Activated T-helper 2 cell treated with anti-CD3 and anti-CD28 coated beads, Interferon-gamma antibody, Interleukin-2, Interleukin-4, amounts not matched to agents 10 μg/mL and 5 μg/mL and 100 μg/mL, durations not matched to agents 14 hours and 24 hours and 36 hours (primary cell): Measurements from ENCODE around the gene BMP5. TPM values are rescaled to one million over a fixed set of nuclear protein-coding genes. Genes with fewer than 3 reads are reported as not detected.

Source experiments
- DNase-seq: peaks from one replicate; pipeline ENCODE4 v3.0.0; 2021; ENCODE audit warnings: low spot score
- H3K27ac Mint-ChIP-seq: one replicate; pipeline ENCODE4 v1.8.0; 2021; ENCODE audit warnings: mixed read lengths
- H3K27me3 Mint-ChIP-seq: one replicate; pipeline ENCODE4 v1.8.0; 2021; ENCODE audit warnings: low read depth, mixed read lengths
- H3K36me3 Mint-ChIP-seq: one replicate; pipeline ENCODE4 v1.8.0; 2021; ENCODE audit warnings: low read depth, mixed read lengths
- H3K4me1 Mint-ChIP-seq: one replicate; pipeline ENCODE4 v1.8.0; 2021; ENCODE audit warnings: low read depth, mixed read lengths
- H3K4me3 Mint-ChIP-seq: one replicate; pipeline ENCODE4 v1.8.0; 2021; ENCODE audit warnings: low read depth, mild to moderate bottlenecking, moderate library complexity, mixed read lengths
- H3K9me3 Mint-ChIP-seq: one replicate; pipeline ENCODE4 v1.8.0; 2021; ENCODE audit warnings: mixed read lengths
- intact Hi-C: fragments of 100-400 bp; cut with micrococcal nuclease; formaldehyde crosslinking; loops from one replicate; pipeline ENCODE4 v1.15.1; 2023
- total RNA-seq: library from RNA; stranded (reverse); gene quantifications from 2 replicates; pipeline ENCODE4 v1.2.3, GENCODE V29; 2022

Gene BMP5
- total RNA-seq, 1 donor from 2014 or later: not detected

DNA sequence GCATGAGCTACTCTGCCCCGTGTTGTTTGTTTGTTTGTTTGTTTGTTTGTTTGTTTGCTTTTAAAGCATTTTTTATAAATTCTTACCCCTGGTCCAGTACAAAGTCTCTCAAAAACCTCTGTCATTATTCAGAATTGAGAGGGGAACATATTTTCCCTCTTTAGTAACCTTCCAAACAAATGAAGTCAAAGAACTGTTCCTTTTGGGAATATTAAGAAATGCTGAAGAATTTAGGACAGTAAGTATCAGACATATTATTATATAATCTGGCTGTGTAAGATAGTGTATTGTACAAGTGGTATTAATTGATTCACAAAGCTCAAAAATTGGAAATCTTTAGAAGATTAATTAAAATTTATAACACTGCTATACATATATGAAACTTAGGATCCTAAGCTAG, 54.7 kb downstream of the BMP5 start:
- Mint-ChIP-seq H3K9me3 (peaks cover 3% of the 10 kb centered on the region), H3K27ac (no peak overlapping the region), H3K36me3 (no peaks in the 10 kb centered on the region), H3K4me3 (no peak overlapping the region), H3K4me1 (no peaks in the 10 kb centered on the region), H3K27me3 (no peaks in the 10 kb centered on the region)
- intact Hi-C loops: no loop called here
- DNase-seq: no peak

DNA sequence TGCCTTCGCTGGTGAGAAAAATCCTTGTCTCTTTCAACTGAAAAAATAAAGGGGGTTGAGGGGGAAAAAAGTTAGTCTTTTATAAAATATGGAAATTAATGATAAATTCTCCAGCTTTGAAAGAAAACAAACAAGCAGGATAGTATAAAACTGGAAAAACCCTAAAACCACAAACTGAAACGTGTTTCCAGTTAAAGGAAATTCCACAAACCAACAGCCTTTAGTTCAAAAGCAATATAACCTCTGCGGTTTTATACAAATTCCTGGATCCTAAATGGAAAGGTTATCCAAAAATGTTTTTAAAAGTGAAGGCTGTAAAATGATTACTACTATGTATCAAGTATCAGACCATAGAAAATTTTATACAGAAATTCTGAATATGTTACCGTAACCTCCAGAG, 55.6 kb downstream of the BMP5 start:
- no peaks in the 10 kb centered on the region for H3K36me3 Mint-ChIP-seq
- H3K4me3 Mint-ChIP-seq: no peak overlapping the region
- no peak overlapping the region for H3K27ac Mint-ChIP-seq
- H3K9me3 Mint-ChIP-seq: peaks cover 3% of the 10 kb centered on the region
- H3K27me3 Mint-ChIP-seq: no peaks in the 10 kb centered on the region
- DNase-seq: no peak
- H3K4me1 Mint-ChIP-seq: no peaks in the 10 kb centered on the region
- intact Hi-C loops: no loop called here

DNA sequence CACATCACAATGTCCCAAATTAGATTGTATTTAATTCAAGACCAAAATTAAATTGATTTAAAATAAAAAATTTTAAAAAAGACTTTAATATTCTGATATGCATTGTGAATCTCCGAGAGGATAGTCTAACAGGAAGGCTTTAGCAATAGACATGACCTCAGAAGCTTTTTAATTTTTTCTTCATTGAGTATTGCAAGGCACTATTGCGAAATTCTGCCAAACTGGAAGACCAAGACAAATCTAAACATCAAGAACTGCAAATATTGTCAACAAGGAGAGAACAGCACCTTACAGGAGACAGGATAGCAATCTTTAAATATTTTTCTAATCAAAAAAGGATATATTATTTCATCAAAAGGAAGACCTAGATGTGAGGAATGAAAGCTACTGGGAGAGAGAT, 56.9 kb downstream of the BMP5 start:
- no peak for DNase-seq
- intact Hi-C loops: no loop called here
- Mint-ChIP-seq H3K36me3 (no peaks in the 10 kb centered on the region), H3K4me1 (no peaks in the 10 kb centered on the region), H3K9me3 (peaks cover 3% of the 10 kb centered on the region), H3K27me3 (no peaks in the 10 kb centered on the region), H3K27ac (no peak overlapping the region), H3K4me3 (no peak overlapping the region)

DNA sequence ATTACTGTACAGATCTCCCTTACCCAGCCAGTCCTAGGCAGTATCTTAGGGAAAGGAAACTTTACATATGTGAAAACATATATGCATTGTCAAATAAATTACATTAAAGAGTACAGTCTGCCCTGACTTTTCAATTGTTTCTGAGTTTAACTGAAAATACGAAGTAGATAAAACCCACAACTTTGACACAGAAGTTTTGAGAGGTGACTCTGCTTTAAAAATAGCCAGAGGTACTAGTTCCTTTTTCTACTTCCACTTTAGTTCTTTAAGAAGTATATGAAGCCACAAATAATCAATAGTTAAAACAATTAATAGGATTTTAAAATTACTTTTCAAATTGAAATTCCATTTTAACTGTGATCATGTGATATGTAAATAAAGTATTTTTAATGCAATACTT, 62.9 kb downstream of the BMP5 start:
- Mint-ChIP-seq H3K36me3 (no peaks in the 10 kb centered on the region), H3K9me3 (peaks cover 7% of the 10 kb centered on the region), H3K4me3 (no peak overlapping the region), H3K4me1 (no peaks in the 10 kb centered on the region), H3K27ac (no peak overlapping the region), H3K27me3 (no peaks in the 10 kb centered on the region)
- intact Hi-C loops: no loop called here
- DNase-seq: no peak

DNA sequence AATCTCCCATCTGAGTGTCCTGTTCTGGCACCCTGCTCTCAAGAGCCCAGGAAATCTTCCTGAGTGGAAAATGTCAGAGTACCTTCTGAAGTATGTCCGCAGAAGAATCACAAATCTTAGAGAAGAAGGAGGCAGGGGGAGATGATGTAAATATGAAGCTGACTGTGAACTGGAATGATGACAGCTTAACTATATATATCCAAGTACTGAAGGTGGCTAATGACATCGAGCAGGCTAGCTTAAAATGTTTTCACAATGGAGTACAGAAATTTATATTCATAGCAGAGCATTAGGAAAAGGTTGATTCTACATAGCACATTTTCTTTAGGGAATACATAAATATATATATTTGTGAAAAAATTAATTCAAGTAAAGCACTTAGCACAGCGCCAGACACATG, 64.3 kb downstream of the BMP5 start:
- no peaks in the 10 kb centered on the region for H3K4me1 Mint-ChIP-seq
- H3K36me3 Mint-ChIP-seq: no peaks in the 10 kb centered on the region
- intact Hi-C loops: no loop called here
- no peak for DNase-seq
- H3K9me3 Mint-ChIP-seq: peaks cover 3% of the 10 kb centered on the region
- H3K4me3 Mint-ChIP-seq: no peak overlapping the region
- no peak overlapping the region for H3K27ac Mint-ChIP-seq
- no peaks in the 10 kb centered on the region for H3K27me3 Mint-ChIP-seq

DNA sequence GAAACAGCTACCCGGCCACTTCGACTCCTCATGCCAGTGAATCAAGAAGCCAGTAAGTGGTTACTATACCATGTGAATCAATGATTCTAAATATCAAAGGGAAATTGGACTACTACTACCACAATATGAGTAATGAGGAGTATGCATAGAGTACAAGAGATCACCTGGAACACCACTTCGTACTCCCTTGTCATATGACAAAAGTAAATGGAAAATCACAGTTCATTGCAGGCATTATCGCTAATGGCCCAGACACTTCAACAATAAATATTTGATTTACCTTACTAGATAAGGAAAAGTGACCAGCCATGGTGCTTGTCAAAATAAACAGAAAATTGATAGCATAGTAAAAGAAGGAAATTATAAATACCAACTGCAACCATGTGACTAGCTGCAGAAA, 73.1 kb downstream of the BMP5 start:
- H3K36me3 Mint-ChIP-seq: no peaks in the 10 kb centered on the region
- DNase-seq: no peak
- H3K27me3 Mint-ChIP-seq: no peaks in the 10 kb centered on the region
- intact Hi-C loops: no loop called here
- peaks cover 4% of the 10 kb centered on the region for H3K9me3 Mint-ChIP-seq
- H3K4me1 Mint-ChIP-seq: no peaks in the 10 kb centered on the region
- H3K27ac Mint-ChIP-seq: no peak overlapping the region
- no peak overlapping the region for H3K4me3 Mint-ChIP-seq

DNA sequence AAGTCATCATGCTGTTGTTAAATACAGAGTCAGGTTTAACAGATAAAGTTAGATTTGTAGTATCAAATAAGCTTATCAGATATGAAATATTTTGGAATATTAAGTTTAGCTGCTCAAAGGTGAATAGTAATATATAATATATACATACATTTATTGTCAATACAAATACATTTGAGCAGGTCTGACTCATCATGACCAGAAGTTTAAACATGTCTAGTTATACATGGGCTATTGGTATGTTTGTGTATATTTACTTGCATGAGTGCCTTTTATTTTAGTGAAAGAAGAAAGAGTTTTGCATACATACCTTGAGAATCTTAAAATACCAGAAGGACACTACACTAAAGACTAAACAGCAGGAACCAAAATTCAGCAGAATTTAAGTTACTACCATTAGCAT, 76.8 kb downstream of the BMP5 start:
- Mint-ChIP-seq H3K4me1 (no peaks in the 10 kb centered on the region), H3K36me3 (no peaks in the 10 kb centered on the region), H3K4me3 (no peak overlapping the region), H3K27ac (no peak overlapping the region), H3K27me3 (no peaks in the 10 kb centered on the region), H3K9me3 (peaks cover 4% of the 10 kb centered on the region)
- intact Hi-C loops: no loop called here
- no peak for DNase-seq

DNA sequence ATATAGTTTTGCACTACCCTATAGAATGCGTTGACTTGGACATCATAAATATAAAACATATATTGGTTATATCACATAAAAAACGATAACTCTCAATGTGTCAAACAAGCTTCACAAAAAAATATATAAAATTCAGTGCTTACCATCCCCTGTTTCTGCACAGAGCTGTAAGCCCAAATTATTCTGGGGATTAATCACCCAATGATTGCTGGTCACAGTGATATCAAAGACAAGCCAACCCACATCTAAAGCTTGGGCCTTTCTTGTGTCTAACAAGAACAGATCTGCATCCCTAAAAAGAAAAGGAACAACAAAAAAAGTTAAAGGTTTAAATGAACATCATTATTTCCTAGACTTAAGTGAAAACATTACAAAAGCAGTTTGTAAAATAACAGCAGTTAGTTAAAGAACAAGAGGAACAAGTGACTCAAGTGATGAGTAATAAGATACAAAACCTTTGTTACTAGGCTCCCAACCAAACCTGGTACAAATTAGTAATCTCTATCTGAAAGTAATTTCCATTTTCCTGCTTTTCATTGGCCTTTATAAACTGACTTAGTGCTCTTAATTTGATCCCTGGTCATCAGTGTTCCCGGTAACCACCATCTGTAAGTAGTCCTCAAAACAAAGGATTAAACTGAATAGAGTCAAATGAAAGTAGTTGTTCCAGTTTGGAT, 81.1 kb downstream of the BMP5 start:
- intact Hi-C loops: no loop called here

DNA sequence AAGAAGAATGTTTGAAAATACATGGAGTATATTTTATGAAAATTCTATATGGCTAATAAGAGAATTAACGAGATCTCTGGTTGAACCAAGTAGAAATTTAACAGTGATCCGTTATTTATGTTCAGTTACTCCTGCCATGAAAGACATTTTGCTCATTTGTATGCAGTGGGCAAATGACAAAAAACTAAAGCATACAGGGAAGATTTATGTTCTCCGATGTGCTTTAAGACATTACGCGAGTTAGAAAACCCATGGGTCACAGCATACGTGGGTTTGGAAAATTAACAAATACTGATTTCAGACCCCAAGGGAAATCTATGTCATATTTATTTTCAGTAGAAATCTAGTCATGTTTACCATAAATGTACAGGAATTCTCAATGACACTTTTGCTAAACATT, 90.1 kb downstream of the BMP5 start:
- no peaks in the 10 kb centered on the region for H3K36me3 Mint-ChIP-seq
- H3K4me1 Mint-ChIP-seq: no peaks in the 10 kb centered on the region
- no peaks in the 10 kb centered on the region for H3K27me3 Mint-ChIP-seq
- DNase-seq: no peak
- H3K4me3 Mint-ChIP-seq: no peak overlapping the region
- H3K9me3 Mint-ChIP-seq: no peaks in the 10 kb centered on the region
- H3K27ac Mint-ChIP-seq: no peak overlapping the region
- intact Hi-C loops: no loop called here

More for the DNA sequence above, 81.1 kb downstream of the BMP5 start:
- H3K27ac Mint-ChIP-seq: no peak overlapping the region
- no peak overlapping the region for H3K4me3 Mint-ChIP-seq
- DNase-seq: no peak
- peaks cover 4% of the 10 kb centered on the region for H3K9me3 Mint-ChIP-seq
- no peaks in the 10 kb centered on the region for H3K27me3 Mint-ChIP-seq
- no peaks in the 10 kb centered on the region for H3K4me1 Mint-ChIP-seq
- H3K36me3 Mint-ChIP-seq: no peaks in the 10 kb centered on the region

DNA sequence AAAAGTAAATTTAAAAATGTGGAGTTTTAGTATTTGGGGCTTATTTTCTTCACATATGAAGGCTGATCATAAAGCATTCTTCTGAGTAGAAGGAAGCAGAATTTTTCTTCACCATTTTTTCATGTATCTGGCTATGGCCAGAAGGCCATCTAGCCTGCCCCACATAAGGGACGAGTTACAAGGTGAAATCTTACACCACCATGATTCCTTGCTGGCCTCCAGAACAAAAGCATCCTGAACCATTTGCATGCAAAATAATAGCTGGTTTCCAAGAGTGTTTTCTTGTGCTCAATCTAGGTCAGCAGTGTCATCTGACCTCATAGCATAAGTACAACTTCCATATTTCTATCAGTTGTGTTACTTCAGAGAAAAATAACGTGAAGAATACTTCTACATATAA, 93.1 kb downstream of the BMP5 start:
- DNase-seq: no peak
- no peaks in the 10 kb centered on the region for H3K36me3 Mint-ChIP-seq
- no peak overlapping the region for H3K4me3 Mint-ChIP-seq
- no peaks in the 10 kb centered on the region for H3K4me1 Mint-ChIP-seq
- intact Hi-C loops: no loop called here
- no peak overlapping the region for H3K27ac Mint-ChIP-seq
- peaks cover 4% of the 10 kb centered on the region for H3K9me3 Mint-ChIP-seq
- no peaks in the 10 kb centered on the region for H3K27me3 Mint-ChIP-seq

DNA sequence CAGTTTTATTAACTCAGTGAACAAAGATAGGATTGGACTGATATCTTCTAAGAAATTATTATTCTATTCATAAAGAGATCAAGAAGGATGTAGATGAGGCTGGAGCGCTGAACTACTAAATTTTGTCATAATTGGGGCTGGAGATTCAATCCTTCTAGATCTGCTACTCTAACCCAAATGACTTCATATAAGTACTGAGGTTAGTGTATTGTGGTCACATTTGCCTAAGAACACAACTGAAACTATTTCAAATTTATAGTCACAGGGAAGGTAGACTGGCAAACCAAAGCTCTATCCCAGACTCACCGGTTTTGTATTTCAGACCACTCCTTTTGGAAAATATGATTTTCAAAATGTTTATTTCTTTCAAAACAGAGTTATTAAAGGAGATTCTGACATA, 96.7 kb downstream of the BMP5 start:
- Mint-ChIP-seq H3K27ac (no peak overlapping the region), H3K4me1 (no peaks in the 10 kb centered on the region), H3K4me3 (no peak overlapping the region), H3K36me3 (no peaks in the 10 kb centered on the region), H3K27me3 (no peaks in the 10 kb centered on the region), H3K9me3 (peaks cover 4% of the 10 kb centered on the region)
- intact Hi-C loops: no loop called here
- DNase-seq: no peak

DNA sequence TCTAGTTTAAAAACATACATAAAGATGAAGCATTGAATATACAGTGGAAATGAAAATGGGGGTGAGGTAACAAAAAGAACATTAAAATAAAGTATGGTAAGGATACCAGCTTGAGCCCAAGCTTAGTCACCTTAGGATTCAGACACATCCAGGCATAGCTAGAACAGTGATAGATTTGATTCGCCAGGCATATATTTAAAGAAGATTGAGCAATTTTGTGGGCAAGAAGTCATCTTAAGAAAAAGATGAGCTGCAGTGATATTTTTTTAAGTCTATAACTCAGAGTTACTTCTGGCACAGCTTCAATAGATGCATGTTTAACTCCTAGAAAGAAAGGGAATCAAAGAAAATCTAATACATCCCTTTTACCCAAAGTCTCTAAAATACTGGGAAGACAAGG, 97.9 kb downstream of the BMP5 start:
- Mint-ChIP-seq H3K4me1 (no peaks in the 10 kb centered on the region), H3K4me3 (no peak overlapping the region), H3K27ac (no peak overlapping the region), H3K36me3 (no peaks in the 10 kb centered on the region), H3K9me3 (peaks cover 4% of the 10 kb centered on the region), H3K27me3 (no peaks in the 10 kb centered on the region)
- intact Hi-C loops: no loop called here
- no peak for DNase-seq

DNA sequence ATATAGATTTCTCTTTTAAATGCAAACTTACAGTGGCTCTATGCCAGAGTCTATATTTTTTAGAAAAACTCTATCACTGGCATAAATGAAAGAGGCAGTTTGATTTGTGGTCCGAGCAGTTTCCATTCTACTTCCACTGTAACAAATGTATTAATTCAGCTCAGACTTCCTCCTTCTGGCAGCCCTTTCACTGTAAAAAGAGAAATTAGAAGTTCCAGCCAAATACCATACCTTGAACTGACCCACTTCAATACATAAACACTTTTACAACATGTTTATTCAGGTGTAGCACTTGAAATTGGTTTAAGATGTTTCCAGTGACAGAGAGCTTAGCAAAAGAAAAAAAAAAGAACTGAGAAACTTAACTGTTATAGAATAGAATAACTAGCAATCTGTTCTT, 99.3 kb downstream of the BMP5 start:
- H3K27me3 Mint-ChIP-seq: no peaks in the 10 kb centered on the region
- H3K9me3 Mint-ChIP-seq: peaks cover 4% of the 10 kb centered on the region
- H3K27ac Mint-ChIP-seq: no peak overlapping the region
- H3K4me1 Mint-ChIP-seq: no peaks in the 10 kb centered on the region
- intact Hi-C loops: no loop called here
- H3K36me3 Mint-ChIP-seq: no peaks in the 10 kb centered on the region
- H3K4me3 Mint-ChIP-seq: no peak overlapping the region
- no peak for DNase-seq

DNA sequence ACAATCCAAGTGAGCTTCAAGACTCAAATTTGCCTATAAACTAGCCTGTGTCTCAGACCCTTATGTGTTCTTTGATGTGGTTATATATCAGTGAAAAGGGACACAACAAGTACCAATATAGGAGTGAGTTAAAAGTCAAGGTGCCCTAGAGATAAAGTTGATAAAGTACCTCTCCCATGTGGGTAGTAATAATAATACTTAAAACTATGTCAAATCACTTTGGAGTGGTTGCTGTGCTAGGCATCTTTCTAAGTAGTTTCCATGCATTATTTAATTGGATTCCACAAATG, 100.4 kb downstream of the BMP5 start:
- no peak for DNase-seq
- H3K27ac Mint-ChIP-seq: no peak overlapping the region
- H3K36me3 Mint-ChIP-seq: no peaks in the 10 kb centered on the region
- H3K4me1 Mint-ChIP-seq: no peaks in the 10 kb centered on the region
- intact Hi-C loops: no loop called here
- no peaks in the 10 kb centered on the region for H3K27me3 Mint-ChIP-seq
- H3K9me3 Mint-ChIP-seq: peaks cover 4% of the 10 kb centered on the region
- H3K4me3 Mint-ChIP-seq: no peak overlapping the region
